Suprapubic skin (tissue), 4 donors: ENCODE data around the gene POLR1H.

ENCODE experiments used
- EP300 ChIP-seq: sonication (generic); formaldehyde crosslinking; IDR thresholded peaks from one replicate; pipeline ENCODE4 v1.6.1; 2017; ENCODE audit warnings: antibody characterized with exemption
- POLR2A ChIP-seq, 2 donors: fragments of 450-650 bp; IDR thresholded peaks; one replicate each; pipeline ENCODE4 v1.6.1; 2017; ENCODE audit warnings: antibody characterized with exemption in 2 of 2, mild to moderate bottlenecking in 2 of 2, moderate library complexity in 2 of 2
- POLR2AphosphoS5 ChIP-seq, 3 donors: sonication (generic); formaldehyde crosslinking; IDR thresholded peaks; one replicate each; pipeline ENCODE4 v1.6.1; 2017; ENCODE audit warnings: antibody characterized with exemption in 3 of 3
- TF ChIP-seq, protein P1 (sequence below), 2 donors: fragments of 200-600 bp in 1 of 2; fragments of 450-650 bp in 1 of 2; sonication (generic) in 1 of 2; IDR thresholded peaks; one replicate each; pipeline ENCODE4 v1.5.1; 2016 to 2019; ENCODE audit warnings: antibody characterized with exemption in 2 of 2, mild to moderate bottlenecking in 1 of 2, moderate library complexity in 1 of 2

DNA sequence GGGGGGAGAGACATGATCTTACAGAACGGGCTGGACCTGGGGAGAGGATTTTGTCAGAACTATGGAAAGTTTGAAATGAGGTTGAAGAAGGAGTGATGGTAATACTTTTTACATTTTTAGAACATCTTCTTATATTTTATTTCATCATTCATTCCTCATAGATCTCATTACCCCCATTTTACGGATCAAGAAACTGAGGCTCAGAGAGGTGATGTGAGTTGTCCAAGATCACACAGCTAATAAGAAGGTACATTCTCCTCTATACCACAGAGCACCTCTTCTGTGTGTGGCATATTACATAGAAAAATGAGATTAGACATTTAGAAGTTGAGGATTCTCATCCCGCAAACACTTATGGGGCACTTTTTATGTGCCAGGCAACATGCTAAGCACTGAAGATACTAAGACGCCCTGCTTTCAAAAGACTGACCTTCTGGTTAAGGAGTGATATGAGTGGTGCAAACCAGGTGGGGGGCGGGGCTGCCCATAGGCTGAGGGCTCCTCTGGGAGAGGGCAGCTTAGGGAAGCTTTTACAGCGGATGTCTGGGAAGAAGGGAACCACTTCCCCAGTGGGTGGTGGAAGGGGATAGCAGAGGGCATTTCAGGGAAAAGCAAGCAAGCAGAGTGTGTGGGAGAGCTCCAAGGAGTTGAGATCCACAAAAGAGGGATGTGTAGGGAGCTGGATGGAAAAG, 31.9 kb downstream of the POLR1H start:
- TF ChIP-seq POLR2A (IDR thresholded peaks at IDR 0.05) (no peak), EP300 (no peak), POLR2AphosphoS5 (IDR thresholded peaks at IDR 0.05) (no peak)
- TF ChIP-seq, protein P1, sequence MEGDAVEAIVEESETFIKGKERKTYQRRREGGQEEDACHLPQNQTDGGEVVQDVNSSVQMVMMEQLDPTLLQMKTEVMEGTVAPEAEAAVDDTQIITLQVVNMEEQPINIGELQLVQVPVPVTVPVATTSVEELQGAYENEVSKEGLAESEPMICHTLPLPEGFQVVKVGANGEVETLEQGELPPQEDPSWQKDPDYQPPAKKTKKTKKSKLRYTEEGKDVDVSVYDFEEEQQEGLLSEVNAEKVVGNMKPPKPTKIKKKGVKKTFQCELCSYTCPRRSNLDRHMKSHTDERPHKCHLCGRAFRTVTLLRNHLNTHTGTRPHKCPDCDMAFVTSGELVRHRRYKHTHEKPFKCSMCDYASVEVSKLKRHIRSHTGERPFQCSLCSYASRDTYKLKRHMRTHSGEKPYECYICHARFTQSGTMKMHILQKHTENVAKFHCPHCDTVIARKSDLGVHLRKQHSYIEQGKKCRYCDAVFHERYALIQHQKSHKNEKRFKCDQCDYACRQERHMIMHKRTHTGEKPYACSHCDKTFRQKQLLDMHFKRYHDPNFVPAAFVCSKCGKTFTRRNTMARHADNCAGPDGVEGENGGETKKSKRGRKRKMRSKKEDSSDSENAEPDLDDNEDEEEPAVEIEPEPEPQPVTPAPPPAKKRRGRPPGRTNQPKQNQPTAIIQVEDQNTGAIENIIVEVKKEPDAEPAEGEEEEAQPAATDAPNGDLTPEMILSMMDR (IDR thresholded peaks at IDR 0.05), result no peak
